Colon (tissue), 2 donors: Measurements from ENCODE around the gene IL19.
"Not testable (repeated sequence)": the region's sequence is repeated elsewhere in the genome, so short reads cannot be mapped to it uniquely, and the experiment has no call there.

ENCODE experiments used
- FAIRE-seq: peaks from 2 replicates; lab custom pipeline; 2012; peaks lifted over from hg19 to GRCh38; lab: Jason Lieb, UNC
- donor health status: control.
- donor health status: control.

Gene IL19

DNA sequence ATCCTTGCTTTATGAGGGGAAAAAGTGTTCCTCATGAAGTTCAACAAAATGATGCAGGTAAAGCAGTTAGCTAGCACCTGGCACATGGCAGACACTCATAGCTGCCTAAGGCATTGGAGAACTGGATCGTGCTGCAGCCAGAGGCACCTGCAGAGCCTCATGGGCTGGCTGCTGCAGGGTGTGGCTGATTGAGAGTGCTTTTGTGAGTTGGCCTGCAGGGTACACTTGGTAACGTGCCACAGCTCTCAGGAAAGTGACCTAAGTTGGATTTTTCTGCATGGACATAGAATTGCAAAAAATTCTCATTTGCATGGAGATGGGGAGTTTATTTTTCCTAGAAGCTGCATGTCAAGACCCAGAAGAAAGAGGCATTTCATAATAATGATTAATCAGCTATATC lies 63.2 kb downstream of the IL19 start:
- FAIRE-seq, result no peak

DNA sequence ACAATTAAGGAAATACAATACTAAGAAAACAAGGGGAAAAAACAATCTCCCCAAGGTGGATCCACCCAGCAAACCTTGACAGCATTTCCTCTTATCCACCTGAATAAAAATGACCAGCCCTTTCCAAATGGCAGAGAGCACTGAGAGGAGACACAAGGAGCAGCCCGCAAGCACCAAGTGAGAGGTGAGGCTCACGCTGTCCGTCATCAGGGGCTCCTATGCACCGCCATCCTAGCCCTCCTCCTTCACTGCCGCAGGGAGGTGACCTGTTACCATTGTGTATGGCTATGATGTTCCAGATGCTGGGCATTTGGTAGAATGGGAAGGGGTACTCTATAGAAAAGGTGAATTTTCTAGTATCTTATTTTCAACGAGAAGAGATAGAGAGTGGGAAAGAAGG lies 63.6 kb downstream of the IL19 start:
- no peak for FAIRE-seq

DNA sequence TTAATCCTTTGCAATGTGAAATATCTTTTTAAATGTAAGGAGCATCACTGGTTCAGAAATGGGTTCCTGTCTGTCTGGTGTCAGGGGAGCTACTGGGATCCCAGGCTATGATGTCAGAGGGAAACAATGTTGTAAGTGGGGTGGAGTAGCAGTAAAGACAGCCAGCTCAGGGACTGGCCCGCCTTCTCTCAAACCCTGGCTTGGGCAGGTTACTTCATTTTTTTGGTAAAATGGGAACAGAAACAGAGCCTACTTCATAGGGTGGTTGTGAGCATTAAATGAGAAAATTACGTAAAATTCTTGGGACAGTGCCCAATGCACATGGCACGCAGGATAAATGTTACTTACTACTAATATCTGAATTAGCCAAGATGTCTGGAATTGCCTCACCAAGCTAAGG lies 64.1 kb downstream of the IL19 start:
- FAIRE-seq, result no peak

DNA sequence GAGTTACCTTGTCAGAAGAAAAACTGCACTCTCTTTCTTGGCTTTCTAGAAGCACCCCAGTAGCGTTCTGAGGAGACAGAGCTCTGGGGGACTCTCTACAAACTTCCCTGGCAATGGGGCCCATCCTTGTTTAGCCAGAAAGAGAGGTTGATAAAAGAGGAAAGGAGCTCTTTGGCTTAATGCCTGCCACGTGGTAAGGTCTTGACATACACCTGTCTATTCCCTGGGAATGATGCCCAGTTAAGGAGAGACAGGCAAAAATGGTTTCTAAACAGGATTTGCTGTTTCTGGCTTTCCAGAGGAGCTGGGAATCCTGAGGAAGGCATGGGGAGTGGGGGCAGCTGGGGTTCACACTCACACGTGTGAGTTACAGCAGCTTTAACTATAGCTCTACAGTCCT lies 64.6 kb downstream of the IL19 start:
- no peak for FAIRE-seq

DNA sequence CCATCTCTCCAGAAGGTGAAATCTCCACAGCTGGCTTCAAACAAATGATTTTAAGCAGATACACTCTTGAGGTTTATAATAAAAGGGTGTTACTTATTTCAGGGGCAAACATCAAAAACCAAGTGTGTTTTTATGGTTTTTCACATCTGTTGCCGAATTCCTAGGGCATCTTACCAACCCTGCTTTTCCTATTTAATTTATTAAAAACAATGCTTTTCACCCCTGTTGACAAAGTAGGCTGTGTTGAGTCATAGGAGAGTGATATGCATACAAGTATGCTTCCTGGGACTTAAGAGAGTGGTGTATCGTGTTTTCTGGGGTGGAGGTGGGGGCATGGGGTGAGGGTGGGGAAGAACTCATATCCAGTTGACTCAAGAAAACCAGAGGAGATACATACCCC lies 65.5 kb downstream of the IL19 start:
- FAIRE-seq, result no peak

DNA sequence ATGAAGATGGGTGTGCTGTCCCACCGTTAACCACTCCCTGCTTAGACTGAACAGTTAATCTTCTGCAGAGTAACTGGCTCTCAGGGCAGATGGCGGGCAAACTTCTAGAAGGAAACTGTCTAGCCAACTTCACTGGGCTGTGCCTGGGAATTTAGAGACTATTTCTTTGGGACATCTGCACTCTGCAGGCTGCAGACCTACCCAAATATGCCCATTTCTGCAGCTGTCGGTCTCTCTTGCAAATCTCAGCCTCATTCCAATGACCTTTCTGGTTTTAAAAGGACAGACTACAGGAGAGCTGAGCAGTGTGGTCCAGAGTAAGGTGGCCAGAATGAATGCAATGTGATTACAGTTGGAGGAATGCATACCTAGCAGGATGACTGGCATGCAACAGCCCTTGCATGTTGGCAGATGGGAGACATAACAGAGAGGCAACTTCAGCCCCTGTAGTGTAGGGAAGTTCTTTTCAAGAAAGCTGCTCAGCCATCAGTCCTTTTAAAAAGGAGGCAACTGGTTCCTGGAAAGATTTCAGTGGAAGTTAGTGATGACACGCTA lies 68.5 kb downstream of the IL19 start:
- FAIRE-seq, result no peak

DNA sequence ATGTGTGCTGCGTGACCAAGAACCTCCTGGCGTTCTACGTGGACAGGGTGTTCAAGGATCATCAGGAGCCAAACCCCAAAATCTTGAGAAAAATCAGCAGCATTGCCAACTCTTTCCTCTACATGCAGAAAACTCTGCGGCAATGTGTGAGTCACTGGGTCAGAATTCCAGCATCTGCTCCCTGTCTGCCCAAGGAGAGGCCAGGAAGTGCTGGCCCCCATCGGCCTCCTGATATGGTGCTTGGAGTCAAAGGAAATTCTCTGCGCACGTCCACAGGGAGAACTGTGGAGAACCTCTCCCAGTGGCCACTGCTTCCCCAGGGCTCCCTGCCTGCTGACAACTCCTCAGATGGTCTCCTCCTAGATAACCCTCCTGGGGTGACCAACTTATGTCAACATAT lies 69.3 kb downstream of the IL19 start:
- FAIRE-seq, result no peak

DNA sequence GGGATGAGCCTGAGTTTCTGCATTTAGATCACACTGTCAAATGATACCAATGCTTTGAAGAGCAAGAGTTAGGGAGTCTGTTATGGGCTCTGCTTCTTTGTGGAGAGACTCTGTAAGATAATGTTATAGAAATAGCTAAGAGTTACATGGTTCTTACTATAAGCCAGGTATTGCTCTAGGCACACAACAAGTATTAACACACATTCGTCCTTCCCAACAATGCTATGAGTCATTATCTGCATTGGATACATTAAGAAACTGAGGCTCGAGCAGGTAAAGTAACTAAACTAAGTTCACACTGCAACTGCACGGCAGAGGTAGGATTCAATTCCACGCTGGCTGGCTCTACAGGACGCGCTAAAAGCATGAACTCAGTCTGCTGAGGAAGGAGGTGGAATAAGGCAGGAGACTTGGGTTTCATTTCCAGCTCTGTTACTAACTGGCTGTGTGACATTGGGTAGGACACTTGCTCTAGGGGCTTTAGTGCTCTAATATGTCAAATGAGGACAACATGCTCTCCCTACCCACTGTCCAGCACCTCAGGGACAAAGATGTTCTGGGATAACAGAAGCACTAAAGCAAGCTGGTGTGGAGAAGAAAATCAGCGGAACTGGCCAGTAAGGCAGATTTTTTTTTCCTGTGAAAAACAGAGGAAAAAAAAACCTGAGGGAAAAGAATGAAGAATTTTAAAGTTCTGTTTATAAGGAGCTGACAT lies 71.2 kb downstream of the IL19 start:
- no peak for FAIRE-seq

DNA sequence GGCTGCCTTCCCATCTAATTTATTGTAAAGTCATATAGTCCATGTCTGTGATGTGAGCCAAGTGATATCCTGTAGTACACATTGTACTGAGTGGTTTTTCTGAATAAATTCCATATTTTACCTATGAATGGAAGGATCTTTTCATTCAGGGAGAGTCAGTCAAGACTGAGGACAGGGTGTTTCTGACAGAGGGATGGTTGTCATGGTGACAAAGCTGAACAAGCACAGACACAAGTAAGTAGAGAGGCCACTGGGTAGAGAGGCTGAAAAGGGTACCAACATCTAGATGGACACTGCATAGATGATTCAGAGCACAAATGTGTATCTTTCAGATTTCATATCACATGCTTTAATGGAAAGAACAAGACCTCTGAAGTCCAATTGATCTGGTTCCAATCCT lies 72.3 kb downstream of the IL19 start:
- no peak for FAIRE-seq

DNA sequence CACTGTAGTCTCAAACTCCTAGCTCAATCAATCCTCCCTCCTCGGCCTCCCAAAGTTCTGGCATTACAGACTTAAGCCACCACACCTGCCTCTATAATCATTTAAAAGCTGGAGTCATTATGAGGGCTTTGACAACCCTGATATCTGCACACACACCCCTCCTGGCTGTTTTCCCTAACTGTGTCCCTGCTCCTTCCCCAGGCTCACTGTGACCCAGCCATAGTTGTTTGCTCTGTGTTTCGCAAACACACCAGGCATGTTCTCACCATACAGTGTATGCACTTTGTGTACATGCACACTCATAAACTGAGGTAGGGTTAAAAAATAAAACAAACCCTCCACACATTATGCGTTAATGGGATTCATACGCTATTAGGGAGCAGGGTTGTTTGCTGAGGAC lies 73.1 kb downstream of the IL19 start:
- FAIRE-seq, result no peak

DNA sequence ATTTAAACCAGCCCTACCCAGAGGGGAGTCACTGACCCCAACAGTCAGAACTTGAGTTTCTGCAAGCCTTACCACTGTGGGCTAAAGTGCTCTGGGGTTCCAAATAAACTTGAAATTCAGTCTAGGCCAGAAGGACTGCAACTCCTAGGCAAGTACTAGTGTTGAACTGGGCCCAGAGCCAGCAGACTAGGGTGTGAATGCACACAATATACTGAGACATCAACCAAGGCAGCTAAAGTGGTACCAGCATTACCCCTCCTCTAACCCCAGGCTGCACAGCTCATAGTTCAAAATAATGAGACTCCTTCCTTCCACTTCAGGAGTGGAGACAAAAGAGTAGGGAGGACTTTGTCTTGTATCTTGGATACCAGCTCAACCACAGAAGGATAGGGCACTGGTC lies 75.9 kb downstream of the IL19 start:
- no peak for FAIRE-seq

DNA sequence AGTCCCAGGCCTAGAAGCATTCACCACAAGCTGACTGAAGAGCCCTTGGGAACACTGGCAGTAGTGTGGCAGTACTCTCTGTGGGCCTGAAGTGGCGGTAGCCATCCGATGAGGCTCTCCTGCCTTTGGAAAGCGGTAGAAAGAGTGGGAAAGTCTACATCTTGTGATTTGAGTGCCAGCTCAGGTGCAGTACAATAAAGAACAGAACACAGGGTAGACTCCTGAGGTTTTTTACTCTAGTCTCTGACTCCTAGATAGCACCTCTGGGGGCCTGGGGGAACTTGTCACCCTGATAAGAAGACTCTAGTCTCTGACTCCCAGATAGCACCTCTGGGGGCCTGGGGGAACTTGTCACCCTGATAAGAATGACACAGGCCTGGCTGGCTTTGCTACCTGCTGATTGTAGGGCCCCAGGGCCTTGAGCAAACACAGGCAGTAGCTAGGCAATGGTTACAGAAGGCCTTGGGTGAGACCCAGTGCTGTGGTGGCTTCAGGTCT lies 76.8 kb downstream of the IL19 start:
- FAIRE-seq, result no peak

DNA sequence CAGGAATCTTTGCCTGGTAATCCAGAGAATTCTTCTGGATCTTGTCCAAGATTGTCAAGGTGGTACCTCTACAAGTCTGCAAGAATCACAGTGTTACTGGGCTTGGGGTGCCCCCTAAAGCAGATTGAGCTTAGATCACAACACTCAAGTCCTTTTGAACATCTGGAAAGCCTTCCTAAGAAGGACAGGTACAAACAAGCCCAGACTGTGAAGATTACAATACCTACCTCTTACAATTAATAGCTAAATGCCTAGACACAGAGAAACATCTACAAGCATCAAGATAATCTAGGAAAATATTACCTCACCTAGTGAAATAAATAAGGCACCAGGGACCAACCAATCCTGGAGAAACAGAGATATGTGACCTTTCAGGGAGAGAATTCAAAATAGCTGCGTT lies 77.4 kb downstream of the IL19 start:
- FAIRE-seq, result no peak

DNA sequence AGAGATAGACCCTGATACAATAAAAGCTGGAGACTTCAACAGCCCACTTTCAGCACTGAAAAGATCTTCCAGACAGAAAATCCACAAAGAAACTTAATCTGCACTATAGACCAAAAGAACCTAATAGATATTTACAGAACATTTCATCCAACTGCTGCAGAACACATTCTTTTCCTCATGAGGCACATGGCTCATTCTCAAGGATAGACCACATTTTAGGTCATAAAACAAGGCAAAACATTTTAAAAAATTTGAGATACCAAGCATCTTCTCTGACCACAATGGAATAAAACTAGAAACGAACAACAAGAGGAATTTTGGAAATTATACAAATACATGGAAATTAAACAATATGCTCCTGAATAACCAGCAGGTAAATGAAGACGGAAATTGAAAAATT lies 79.8 kb downstream of the IL19 start:
- no peak for FAIRE-seq

DNA sequence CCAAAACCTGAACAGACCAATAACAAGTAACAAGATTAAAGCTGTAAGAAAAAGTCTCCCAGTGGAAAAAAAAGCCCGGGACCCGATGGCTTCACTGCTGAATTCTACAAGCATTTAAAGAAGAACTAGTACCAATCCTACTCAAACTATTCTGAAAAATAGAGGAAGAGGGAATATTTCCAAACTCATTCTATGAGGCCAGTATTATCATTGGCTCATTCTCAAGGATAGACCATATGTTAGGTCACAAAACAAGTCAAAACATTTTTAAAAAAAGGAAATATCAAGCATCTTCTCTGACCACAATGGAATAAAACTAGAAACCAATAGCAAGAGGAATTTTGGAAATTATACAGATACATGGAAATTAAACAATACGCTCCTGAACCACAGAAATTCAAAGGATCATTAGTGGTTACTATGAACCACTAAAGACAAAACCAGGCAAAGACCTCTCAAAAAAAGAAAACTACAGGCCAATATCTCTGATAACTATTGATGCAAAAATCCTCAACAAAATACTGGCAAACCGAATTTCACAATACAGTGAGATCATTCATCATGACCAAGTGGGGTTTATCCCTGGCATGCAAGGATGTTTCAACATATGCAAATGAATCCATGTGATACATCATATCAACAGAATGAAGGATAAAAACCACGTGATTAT lies 80.9 kb downstream of the IL19 start:
- no peak for FAIRE-seq

DNA sequence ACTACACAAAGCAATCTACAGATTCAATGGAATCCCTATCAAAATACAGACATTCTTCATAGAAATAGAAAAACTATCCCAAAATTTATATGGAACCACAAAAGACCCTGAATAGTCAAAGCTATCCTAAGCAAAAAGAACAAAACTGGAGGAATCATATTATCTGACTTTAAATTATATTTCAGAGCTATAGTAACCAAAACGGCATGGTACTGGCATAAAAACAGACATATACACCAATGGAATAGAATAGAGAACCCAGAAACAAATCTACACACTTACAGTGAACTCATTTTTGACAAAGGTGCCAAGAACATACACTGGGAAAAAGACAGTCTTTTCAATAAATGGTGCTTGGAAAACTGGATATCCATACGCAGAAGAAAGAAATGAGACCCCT lies 82.1 kb downstream of the IL19 start:
- FAIRE-seq, result not testable (repeated sequence)

DNA sequence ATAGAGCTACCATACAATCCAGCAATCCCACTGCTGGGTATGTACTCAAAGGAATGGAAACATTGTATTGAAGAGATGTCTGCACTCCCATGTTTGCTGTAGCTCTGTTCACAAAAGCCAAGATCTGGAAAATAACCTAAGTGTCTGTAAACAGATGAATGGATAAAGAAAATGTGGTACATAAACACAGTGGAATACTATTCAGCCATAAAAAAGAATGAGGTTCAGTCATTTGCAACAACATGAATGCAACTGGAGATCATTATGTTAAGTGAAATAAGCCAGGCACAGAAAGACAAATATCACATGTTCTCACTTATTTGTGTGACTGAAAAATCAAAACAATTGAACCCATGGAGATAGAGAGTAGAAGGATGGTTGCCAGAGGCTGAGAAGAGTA lies 83.1 kb downstream of the IL19 start:
- FAIRE-seq, result not testable (repeated sequence)

DNA sequence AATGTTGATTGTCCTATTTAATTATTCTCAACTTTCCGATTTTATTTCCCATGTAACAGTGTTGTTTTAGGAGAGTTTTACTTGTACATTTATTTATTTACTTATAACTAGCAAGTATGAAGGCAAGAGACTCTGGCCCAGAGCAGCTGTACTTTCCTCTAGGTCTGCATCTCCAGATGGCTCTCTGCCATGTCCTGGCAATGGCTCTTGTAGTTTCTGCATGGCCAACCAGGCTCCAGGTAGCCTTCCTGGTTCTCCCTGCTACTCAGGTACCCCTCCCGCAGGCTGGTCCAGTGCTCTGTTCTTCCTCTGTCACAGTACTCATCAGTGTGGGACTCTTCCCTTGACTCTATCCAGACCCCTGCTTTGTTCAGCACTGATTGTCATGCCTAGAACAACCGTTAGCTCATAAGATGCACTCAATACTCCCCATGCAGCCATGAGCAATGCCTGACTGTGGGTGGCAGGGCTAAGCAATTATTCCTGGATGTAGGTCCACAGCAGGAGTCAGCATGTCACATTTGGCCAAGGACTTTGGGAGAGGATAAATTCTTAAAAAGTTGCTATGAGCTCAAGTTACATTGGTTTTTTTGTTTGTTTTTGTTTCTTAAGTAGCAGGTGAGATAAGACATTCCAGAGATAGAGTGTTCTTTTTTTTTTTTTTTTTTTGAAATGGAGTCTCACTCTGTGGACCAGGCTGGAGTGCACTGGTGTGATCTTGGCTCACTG lies 84.0 kb downstream of the IL19 start:
- no peak for FAIRE-seq

DNA sequence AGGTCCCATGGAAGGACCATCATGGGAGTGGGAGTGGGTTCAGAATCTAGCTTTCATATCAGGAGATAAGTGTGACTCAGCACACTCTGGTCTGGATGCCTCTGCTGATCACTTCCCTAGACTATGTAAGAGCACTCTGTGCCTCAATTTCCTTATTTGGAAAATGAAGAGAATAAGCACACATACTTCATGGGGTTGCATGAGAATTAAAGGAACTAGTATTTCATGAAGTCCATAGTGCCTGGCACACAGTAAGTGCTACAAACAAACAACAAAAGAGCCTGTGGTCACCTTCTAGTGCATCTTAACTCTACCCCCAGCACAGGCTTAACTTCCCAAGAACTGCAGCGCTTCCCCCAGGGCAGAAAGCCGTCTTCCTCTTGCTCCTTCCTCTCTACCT lies 85.3 kb downstream of the IL19 start:
- no peak for FAIRE-seq

DNA sequence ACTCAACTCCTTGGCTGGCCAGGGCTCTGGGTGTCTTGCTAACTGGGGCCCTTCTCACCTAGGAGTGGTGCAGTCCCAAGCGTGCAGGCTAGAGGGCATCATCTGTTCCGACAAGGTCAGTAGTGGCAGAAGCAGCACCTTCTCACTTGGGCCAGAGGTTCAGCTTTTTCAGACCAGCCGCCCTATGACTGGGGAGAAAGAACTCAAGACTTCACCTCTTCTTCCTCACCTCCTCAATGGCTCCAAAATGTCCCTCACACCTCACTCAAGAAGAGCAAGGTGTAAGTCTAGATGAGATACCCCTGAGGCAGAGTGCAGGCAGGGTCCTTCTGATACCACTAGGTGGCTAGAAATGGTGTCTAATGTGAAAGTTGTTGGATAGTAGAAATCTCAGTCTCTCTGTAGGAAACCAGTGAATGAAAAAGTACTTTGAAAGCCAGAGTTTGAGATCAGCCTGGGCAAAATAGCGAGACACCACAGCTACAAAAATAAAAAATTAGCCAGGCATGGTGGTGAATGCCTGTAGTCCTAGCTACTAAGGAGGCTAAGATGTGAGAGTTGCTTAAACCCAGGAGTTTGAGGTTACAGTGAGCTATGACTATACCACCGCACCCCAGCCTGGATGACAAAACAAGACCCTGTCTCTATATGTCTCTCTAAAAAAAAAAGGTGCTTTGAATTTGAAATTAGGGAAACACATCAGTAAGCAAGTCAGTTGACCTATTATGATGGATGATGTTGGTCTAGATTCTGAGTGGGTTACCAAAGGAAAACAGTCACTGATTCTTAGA lies 86.3 kb downstream of the IL19 start:
- no peak for FAIRE-seq

DNA sequence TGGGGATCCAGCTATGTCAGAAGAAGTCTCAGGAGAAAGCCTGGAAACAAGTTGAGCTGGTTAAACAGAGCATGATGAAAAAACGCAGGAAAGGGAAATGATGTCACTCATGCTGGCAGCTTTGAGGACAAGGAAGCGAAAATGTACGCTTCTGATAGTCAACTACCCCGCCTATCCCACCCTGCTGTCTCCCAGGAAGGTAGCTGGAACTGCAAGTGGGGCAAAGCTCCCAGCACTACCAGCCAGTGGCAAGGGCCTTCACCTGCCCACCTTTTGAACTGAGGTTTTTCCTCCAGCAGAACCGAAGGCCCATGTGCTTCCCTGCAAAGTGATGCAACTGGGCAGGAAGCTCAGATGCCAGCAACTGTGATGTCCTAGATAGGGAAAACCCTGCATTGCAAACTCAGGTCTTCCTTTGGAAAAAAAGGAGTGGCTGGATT lies 88.5 kb downstream of the IL19 start:
- no peak for FAIRE-seq

DNA sequence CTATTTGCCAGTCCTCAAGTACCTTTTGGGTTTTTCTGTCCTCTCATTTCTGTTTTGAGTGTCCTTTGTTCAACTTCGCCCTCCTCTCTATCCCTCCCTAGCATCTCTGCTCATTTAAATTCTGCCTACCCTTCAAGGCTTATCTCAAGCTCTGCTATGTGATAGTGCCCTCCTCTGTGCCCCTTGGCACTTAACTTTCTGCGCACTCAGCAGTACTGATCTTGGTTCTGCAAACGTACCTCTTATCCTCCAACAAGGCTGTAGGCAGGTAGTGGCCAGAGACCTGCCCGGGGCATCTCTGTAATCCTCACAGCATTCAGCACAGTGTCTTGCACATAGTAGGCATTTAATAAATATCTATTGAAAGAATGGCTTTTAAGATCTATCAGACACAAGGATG lies 89.6 kb downstream of the IL19 start:
- no peak for FAIRE-seq
